ENCODE data around the gene ARIH2. TPM values are rescaled to one million over a fixed set of nuclear protein-coding genes. Genes with fewer than 3 reads are reported as not detected.

ARIH2 gene
- total and polyA plus RNA-seq, 2 of the 8 experiments (the other 6 are each of a cell fraction or from before 2014, with no cell fraction given): 72.9 to 136 TPM

GRCh38 chr3:49029563-49029884 lies 110.9 kb downstream of the ARIH2 start:
- FAIRE-seq (no peak), DNase-seq (ENCODE audit: low read depth in 1 of 2, low spot score in 2 of 2) (no peak)
- Histone ChIP-seq H3K27me3 (replicated peaks in 1 of 4; ENCODE audit: control insufficient read depth in 3 of 4, extremely low read depth in 1 of 4, insufficient read depth in 3 of 4, low read length in 3 of 4) (no peaks in the 10 kb centered on the region; a peak in 1 of 7 replicates), H2BK20ac (ENCODE audit: low read length) (no peak overlapping the region), H4K5ac (ENCODE audit: insufficient read length, low read depth, low read length) (no peak overlapping the region), H4K91ac (replicated peaks; ENCODE audit: insufficient read length, low read length) (no peak overlapping the region), H3K56ac (replicated peaks; ENCODE audit: insufficient read length, low read depth, low read length) (no peak overlapping the region), H3K9ac (replicated peaks in 1 of 4; ENCODE audit: extremely low read depth in 1 of 4, low read depth in 3 of 4, low read length in 3 of 4) (no peak overlapping the region), H3K23me2 (ENCODE audit: low read depth, low read length) (peaks cover 7% of the 10 kb centered on the region), H4K8ac (ENCODE audit: extremely low read depth, insufficient read depth, low read length) (no peak overlapping the region), H3K4me1 (replicated peaks in 1 of 4; ENCODE audit: control insufficient read depth in 3 of 4, insufficient read depth in 4 of 4, low read length in 3 of 4) (peaks cover 0 to 8% (median 6%) of the 10 kb centered on the region in 4 experiments; a peak in 5 of 7 replicates), H3K18ac (ENCODE audit: extremely low read depth, low read length) (no peak overlapping the region), H3K23ac (ENCODE audit: insufficient read length) (no peak overlapping the region), H3K4me3 (ENCODE audit: extremely low read depth in 1 of 4, insufficient read depth in 2 of 4, low read depth in 3 of 4, low read length in 4 of 4) (peak overlapping the region in 1 of 4 experiments; percentile 76; a peak in 2 of 8 replicates), H3K4ac (replicated peaks; ENCODE audit: insufficient read length, low read depth, low read length) (no peak overlapping the region), H3K27ac (ENCODE audit: low read depth, low read length) (no peak overlapping the region), H3K14ac (ENCODE audit: insufficient read length) (no peak overlapping the region), H2AFZ (ENCODE audit: low read length) (no peak overlapping the region), H3K79me2 (ENCODE audit: control insufficient read depth in 1 of 2, insufficient read depth in 2 of 2, low read length in 2 of 2) (peaks cover 4 to 15% of the 10 kb centered on the region in 2 experiments; a peak in 3 of 4 replicates), H3K4me2 (ENCODE audit: insufficient read depth in 1 of 2, low read depth in 2 of 2, low read length in 2 of 2) (peak overlapping the region; percentile 88 to 98), H3K79me1 (ENCODE audit: low read depth, low read length) (peaks cover 8% of the 10 kb centered on the region), H2BK12ac (ENCODE audit: low read depth, low read length) (no peak overlapping the region), H2BK120ac (replicated peaks; ENCODE audit: low read depth, low read length) (no peak overlapping the region), H3K36me3 (ENCODE audit: control insufficient read depth in 2 of 4, insufficient read depth in 4 of 4, low read length in 3 of 4) (peaks cover 44 to 68% (median 62%) of the 10 kb centered on the region in 4 experiments), H2BK5ac (ENCODE audit: low read depth, low read length) (no peak overlapping the region), H2AK5ac (ENCODE audit: low read depth, low read length) (no peak overlapping the region), H3K9me3 (ENCODE audit: insufficient read depth in 2 of 2, low read depth in 1 of 2, low read length in 1 of 2) (no peaks in the 10 kb centered on the region), H2BK15ac (ENCODE audit: low read length) (no peak overlapping the region), H4K20me1 (replicated peaks in 1 of 2; ENCODE audit: control insufficient read depth in 1 of 2, insufficient read depth in 2 of 2, low read length in 2 of 2) (peaks cover 6 to 21% of the 10 kb centered on the region in 2 experiments)
- CTCF ChIA-PET (ENCODE audit: partially characterized antibody): no interaction called here
- 16% methylated on average over 7 of the region's 7 CpGs; no CpG with 5 or more reads in 1 of the 2 experiments for WGBS, 2 experiments (ENCODE audit: extremely low coverage in 1 of 2, insufficient coverage in 1 of 2, insufficient read length in 1 of 2, insufficient replicate concordance in 2 of 2, low coverage in 1 of 2, low lambda C conversion rate in 2 of 2, missing lambda C conversion rate in 1 of 2)
- POLR2A ChIA-PET (ENCODE audit: partially characterized antibody): interaction anchor here (0.6 to 33.9 kb wide), 25 partner anchors 11 to 405 kb away, joined by 3 to 1518 read pairs (median 4); partner anchors contain the start of genes CELSR3, DALRD3, IP6K2 and LAMB2
- TF ChIP-seq GABPA (IDR thresholded peaks at IDR 0.05; ENCODE audit: borderline replicate concordance, insufficient read depth, low read length) (no peak), GTF2F1 (IDR thresholded peaks at IDR 0.05; ENCODE audit: borderline replicate concordance, low read depth, low read length) (no peak), ASH2L (IDR thresholded peaks at IDR 0.05; ENCODE audit: low read length) (no peak), RBBP5 (IDR thresholded peaks at IDR 0.05; ENCODE audit: borderline replicate concordance, low read depth, low read length) (no peak), SAP30 (IDR thresholded peaks at IDR 0.05; ENCODE audit: insufficient read depth, insufficient replicate concordance, low read length) (no peak)

Data from H1 (cell line).